Measurements from ENCODE around the gene RNASE12. TPM values are rescaled to one million over a fixed set of nuclear protein-coding genes. Genes with fewer than 3 reads are reported as not detected.
A peak's percentile ranks its signal among the peaks of the same experiment; 100 is the strongest.

Gene RNASE12
- total and polyA plus RNA-seq, 9 of the 15 experiments (the other 6 are each of a cell fraction or from before 2014, with no cell fraction given), result 0.24 TPM; not detected in 8

DNA sequence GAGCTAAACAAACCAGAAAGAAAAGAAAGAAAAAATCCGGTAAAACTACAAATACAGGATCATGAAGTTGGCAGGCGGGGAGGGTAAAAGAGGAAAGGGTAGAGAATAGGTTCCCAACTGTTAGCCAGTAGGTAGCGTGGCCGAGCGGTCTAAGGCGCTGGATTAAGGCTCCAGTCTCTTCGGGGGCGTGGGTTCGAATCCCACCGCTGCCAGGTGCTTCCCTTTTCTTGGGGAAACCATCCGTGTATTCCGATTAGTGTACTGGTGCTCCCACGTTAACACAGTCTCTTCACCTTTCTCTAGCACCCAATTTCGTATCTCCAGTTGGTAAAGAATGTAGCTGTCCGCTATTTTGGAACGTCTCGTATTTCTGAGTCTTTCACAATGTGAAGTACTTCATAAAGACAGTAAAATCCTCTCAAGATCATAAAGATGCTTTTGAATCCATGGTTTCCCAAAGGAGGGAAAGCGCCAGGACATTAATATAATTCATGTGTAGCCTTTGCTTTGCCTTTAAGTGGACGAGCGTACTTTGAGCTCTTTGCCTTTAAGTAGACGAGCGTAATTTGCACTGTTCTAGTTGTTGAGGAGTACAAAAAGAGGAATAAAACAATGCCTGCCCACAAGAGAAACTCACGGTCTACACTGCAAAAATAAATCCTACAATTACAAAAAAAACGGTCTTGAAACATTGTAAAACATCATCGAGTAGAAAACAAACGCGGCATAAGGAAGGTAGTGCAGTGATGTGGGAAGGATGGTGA is 19.0 kb upstream of the RNASE12 start (continued):
- TF ChIP-seq MCM2 (IDR thresholded peaks at IDR 0.05; ENCODE audit: low read depth), result no peak
- no peak for TF ChIP-seq DIDO1 (tag; IDR thresholded peaks at IDR 0.05; ENCODE audit: low read depth)
- no peak; the same call in 1 of the 2 replicates for TF ChIP-seq RFX5 (IDR thresholded peaks at IDR 0.05; ENCODE audit: low read depth, low read length)
- TF ChIP-seq RAD21 (CRISPR knock-in tag; conservative IDR thresholded peaks at IDR 0.05 in 1 of 2, IDR thresholded peaks at IDR 0.05 in 1 of 2), result peak in 1 of 2 experiments; percentile 26; a peak in 2 of 4 replicates
- TF ChIP-seq ZNF507 (tag; conservative IDR thresholded peaks at IDR 0.05), result no peak
- TF ChIP-seq HIVEP1 (CRISPR knock-in tag; IDR thresholded peaks at IDR 0.05), result no peak
- TF ChIP-seq ZNF253 (CRISPR knock-in tag; conservative IDR thresholded peaks at IDR 0.05), result no peak
- TF ChIP-seq NR3C1 (CRISPR knock-in tag; IDR thresholded peaks at IDR 0.05), result no peak
- no peak for TF ChIP-seq NCOA1 (IDR thresholded peaks at IDR 0.05; ENCODE audit: low read depth)
- TF ChIP-seq CEBPG (CRISPR knock-in tag; IDR thresholded peaks at IDR 0.05), result no peak
- TF ChIP-seq CEBPG (tag; conservative IDR thresholded peaks at IDR 0.05 in 1 of 2, IDR thresholded peaks at IDR 0.05 in 1 of 2), result no peak
- no peak for TF ChIP-seq PHF21A (IDR thresholded peaks at IDR 0.05; ENCODE audit: borderline replicate concordance, low read depth)
- TF ChIP-seq, protein P1, sequence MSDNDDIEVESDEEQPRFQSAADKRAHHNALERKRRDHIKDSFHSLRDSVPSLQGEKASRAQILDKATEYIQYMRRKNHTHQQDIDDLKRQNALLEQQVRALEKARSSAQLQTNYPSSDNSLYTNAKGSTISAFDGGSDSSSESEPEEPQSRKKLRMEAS (CRISPR knock-in tag; IDR thresholded peaks at IDR 0.05), result no peak
- TF ChIP-seq MTA3 (IDR thresholded peaks at IDR 0.05; ENCODE audit: borderline replicate concordance), result no peak
- TF ChIP-seq ZNF316 (IDR thresholded peaks at IDR 0.05), result no peak
- TF ChIP-seq, protein P2, sequence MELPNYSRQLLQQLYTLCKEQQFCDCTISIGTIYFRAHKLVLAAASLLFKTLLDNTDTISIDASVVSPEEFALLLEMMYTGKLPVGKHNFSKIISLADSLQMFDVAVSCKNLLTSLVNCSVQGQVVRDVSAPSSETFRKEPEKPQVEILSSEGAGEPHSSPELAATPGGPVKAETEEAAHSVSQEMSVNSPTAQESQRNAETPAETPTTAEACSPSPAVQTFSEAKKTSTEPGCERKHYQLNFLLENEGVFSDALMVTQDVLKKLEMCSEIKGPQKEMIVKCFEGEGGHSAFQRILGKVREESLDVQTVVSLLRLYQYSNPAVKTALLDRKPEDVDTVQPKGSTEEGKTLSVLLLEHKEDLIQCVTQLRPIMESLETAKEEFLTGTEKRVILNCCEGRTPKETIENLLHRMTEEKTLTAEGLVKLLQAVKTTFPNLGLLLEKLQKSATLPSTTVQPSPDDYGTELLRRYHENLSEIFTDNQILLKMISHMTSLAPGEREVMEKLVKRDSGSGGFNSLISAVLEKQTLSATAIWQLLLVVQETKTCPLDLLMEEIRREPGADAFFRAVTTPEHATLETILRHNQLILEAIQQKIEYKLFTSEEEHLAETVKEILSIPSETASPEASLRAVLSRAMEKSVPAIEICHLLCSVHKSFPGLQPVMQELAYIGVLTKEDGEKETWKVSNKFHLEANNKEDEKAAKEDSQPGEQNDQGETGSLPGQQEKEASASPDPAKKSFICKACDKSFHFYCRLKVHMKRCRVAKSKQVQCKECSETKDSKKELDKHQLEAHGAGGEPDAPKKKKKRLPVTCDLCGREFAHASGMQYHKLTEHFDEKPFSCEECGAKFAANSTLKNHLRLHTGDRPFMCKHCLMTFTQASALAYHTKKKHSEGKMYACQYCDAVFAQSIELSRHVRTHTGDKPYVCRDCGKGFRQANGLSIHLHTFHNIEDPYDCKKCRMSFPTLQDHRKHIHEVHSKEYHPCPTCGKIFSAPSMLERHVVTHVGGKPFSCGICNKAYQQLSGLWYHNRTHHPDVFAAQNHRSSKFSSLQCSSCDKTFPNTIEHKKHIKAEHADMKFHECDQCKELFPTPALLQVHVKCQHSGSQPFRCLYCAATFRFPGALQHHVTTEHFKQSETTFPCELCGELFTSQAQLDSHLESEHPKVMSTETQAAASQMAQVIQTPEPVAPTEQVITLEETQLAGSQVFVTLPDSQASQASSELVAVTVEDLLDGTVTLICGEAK (IDR thresholded peaks at IDR 0.05), result peak; percentile 81
- TF ChIP-seq, protein P2 (CRISPR knock-in tag; IDR thresholded peaks at IDR 0.05), result no peak
- no peak for TF ChIP-seq RCOR1 (IDR thresholded peaks at IDR 0.05; ENCODE audit: borderline replicate concordance in 1 of 2, low read depth in 2 of 2, low read length in 2 of 2)
- TF ChIP-seq, protein P3, sequence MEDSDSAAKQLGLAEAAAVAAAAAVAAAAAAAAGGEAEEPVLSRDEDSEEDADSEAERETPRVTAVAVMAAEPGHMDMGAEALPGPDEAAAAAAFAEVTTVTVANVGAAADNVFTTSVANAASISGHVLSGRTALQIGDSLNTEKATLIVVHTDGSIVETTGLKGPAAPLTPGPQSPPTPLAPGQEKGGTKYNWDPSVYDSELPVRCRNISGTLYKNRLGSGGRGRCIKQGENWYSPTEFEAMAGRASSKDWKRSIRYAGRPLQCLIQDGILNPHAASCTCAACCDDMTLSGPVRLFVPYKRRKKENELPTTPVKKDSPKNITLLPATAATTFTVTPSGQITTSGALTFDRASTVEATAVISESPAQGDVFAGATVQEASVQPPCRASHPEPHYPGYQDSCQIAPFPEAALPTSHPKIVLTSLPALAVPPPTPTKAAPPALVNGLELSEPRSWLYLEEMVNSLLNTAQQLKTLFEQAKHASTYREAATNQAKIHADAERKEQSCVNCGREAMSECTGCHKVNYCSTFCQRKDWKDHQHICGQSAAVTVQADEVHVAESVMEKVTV (CRISPR knock-in tag; IDR thresholded peaks at IDR 0.05), result no peak

Measured in K562 (cell line).